GM18861 (cell line): ENCODE results near the gene CDH13.

Experiments used
- ATAC-seq: cut with Tn5 transposase; IDR thresholded peaks from one replicate; pipeline ENCODE4 v1.9.1; 2021; ENCODE audit not compliant: unreplicated experiment

Gene CDH13

GRCh38 chr16:82990155-82990554, 363.4 kb downstream of the CDH13 start:
- no peak for ATAC-seq

DNA sequence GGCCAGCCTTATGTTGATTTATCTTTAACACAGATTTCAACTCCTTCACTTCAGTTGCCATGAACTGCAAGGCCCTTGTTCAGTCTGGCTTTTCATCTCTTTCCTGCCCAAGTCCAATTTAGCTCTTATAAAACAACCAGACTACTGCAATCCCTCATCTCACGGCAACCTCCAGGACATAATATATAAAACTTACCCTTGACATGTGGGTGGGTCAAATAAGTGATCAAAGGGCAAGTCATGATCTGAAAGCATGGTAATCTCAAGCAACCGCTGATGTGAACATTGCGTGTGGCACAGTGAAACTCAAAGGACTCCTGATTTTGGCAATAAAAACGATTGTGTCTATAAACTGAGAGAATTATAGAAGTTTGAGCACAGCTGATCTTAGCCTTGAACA, 364.6 kb downstream of the CDH13 start:
- ATAC-seq: no peak

DNA sequence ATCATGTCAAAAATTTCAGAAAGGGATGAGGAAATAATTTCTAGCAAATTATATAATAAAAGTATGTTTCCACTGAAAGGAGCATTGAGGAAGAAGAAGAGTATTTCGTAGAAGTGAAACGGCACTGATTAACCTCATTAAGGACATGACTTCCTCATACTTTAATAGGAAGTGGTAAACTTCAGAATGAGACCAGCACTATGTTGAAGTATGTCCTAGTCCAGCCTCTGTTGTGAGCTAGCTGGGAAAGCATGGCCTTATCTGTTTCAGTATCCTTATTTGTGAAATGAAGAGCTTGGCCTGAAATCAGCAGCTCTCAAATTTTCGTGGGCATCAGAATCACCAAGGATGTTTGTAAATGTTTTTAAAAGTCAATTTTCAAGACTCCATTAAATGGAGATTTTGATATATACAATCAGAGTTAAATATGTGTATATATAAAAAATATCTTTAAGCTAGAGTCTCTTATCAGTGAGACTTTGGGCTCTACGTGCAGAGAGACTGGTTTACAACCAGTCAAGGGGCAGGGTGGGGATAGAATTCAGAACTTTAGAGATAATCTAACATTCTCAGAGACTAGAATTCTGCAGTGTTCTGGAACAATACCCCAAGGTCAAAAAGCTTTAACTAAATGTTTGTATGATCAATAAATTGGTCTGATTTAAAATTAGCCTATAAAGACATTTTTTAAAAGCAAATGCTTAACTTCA, 365.4 kb downstream of the CDH13 start:
- ATAC-seq: no peak

DNA sequence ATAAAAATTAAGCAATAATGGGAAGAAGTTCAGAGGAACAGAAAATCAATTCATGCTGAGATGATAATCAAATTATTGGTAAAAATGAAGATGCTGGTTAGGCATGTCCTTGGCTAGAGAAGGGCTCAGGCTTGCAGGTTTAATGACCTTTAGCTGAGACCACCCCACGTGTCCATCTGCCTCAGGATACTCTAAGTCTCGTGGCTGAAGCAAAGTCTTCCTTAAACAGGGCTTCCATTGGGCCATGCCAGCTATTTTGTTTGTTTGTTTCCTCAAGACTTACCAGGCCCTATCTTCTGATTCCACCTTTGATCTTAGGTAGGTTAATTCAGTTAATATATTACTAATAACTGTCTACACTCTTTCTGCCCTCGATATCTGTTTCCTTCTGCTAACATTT, 366.0 kb downstream of the CDH13 start:
- no peak for ATAC-seq

- no peak for ATAC-seq
Observed at GRCh38 chr16:82993415-82993814, 366.6 kb downstream of the CDH13 start.

GRCh38 chr16:82993926-82994325, 367.2 kb downstream of the CDH13 start:
- ATAC-seq: no peak

DNA sequence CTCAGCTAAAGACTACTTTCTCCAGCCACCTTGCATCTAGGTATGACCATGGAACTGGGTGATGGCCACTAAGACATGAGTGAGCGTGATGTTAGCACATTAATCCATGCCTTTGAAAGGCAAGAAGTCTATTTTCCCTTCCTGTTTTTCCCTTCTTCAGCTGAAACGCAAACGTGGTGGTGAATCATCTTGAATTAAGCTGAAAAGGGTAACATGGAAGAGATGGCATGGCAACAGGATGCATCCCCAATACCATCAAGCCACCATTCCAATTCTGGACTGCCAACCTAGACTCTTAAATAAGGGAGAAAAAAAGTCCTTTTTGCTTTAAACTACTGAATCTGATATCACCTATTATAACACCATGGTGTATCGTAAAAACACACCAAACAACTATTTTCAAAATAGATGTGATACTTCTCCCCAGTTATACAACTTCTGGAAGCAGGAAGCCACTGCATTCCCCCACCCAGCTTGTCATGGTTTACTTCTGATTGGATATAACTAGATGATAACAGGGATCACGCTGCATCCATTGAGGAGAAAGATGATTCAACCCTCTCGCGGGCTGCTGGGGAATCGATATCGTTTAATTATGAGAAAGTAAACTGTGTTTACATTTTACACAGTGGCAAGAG, 368.6 kb downstream of the CDH13 start:
- ATAC-seq: no peak

- no peak for ATAC-seq
Observed at GRCh38 chr16:82995924-82996441, 369.2 kb downstream of the CDH13 start.

DNA sequence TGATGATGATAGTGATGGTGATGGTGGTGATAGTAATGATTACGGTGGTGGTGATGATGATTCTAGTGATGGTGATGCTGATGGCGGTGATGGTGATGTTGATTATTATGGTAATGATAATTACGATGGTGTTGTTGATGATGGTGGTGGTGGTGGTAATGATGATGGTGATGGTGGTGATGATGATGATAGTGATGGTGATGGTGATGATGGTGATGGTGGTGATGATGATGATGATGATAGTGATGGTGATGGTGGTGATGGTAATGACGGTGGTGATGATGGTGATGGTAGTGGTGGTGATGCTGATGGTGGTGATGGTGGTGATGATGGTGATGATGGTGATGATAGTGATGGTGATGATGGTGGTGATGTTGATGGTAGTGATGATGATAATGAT, 370.0 kb downstream of the CDH13 start:
- ATAC-seq: no peak

DNA sequence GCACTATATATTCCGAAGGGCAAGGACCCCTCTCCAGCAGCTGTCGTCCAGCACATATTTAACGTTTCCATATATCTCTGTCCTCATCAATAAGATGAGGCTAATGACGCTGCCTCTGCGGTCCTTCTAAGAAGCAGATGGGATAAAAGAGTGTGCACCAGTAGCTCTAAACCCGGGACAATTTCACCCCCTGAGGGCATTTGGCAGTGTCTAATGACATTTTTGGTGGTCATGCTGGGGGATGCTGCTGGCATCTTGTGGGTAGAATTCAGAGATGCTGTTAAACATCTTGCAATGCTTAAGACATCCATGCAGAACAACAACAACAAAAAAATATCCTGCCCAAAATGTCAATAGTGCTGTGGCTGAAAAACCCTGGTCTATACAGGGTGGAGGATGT, 372.9 kb downstream of the CDH13 start:
- ATAC-seq: no peak

DNA sequence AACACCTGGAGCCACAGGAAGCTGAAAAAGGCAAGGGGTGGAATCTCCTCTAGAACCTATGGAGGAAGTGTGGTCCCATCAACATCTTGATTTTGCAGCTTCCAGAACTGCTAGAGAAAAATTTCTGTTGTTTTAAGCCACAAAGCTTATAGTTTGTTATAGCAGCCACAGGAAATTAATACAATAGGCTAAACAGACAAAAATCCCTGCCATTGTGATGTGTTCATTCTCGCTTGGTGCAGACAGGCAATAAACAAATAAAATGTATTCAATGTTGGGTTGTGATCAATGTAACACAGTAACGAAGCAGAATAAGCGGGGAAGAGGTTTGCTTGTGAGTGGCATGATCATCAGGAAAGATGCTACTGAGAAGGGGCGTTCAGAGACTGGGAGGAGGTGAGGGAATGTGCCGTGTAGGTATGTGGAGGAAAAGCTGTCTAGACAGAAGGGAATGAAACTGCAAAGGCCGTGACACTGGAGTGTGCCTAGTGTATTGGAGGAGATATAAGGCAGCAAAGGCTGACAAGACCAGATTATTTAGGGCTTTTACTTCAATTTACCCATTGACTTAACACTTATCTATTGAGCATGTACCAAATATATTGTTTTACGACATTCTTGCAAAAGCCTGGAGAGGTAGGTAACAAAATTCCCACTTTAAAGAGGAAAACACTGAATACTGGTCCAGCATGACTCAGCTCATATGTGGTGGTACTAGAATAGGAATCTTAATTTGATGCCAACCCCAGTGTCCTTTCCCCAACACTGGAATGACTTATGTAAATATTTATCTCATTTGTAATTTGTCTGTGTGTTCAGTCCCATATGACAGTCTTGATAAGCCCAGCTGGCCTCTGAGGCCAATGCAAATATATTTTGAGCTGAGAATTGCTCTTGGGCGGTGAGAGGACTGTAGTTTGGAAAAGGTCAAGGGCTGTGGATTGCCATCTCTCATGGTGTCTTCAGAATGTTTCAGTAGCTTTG, 375.9 kb downstream of the CDH13 start:
- ATAC-seq: no peak

DNA sequence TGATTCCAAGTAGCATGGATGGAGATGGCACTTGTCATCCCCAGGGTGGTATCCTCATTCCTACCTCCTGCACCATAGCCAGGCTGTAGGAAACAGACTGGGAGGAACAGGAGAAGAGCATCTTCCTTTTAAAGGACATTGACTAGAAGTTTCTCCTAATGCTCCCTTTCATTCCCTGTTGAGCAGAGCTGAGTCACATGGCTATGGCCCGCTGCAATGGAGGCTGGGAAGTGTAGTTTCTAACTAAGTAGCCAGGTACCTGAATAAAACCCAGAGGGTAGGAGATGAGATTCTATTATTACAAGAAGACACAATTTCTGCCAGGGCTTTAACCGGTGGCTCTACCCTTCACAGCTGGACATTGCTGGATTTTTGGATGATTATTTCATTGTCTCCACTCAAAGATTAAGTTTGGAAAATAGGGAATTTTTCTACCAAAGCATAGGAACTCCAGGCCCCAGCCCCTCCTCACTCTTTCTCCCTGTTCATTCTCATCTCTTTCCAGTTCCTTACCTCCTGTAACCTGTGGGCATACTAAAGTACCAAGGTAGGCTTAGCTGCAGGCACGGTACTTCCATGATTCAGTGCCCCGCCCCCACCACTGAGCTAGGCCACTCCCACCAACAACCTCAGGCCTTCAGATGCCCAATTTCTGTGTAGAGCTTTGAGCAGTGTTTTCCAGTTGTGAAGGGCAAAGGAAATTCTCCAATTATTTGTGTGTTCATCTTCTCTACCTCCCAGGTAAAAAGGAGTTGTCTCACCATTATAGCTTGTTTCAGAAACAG, 378.3 kb downstream of the CDH13 start:
- ATAC-seq: no peak

DNA sequence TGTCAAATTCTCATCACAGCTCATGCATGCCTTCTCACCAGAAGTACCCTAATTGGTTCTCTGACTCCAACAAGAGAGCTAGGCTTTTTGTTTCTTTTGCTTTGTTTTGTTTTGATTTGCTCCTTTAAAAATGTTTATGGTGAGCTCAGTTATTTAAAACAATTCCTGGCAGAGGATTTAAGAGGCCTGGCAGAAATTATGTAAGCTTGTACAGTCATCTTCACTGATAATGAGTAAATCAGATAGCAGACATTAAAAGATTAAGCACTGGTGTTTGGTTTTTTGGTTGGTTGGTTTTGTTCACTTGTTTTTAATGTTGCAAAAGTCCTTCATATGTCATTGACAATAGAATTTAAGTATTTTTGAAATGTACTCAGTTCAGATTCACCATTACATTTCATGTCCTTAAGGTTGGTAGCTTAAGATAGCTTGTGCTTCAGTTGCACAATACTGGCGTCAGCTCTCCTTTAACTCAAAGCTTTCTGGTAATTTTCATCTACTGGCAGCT, 378.9 kb downstream of the CDH13 start:
- no peak for ATAC-seq

GRCh38 chr16:83010776-83011720, 384.3 kb downstream of the CDH13 start:
- no peak for ATAC-seq

DNA sequence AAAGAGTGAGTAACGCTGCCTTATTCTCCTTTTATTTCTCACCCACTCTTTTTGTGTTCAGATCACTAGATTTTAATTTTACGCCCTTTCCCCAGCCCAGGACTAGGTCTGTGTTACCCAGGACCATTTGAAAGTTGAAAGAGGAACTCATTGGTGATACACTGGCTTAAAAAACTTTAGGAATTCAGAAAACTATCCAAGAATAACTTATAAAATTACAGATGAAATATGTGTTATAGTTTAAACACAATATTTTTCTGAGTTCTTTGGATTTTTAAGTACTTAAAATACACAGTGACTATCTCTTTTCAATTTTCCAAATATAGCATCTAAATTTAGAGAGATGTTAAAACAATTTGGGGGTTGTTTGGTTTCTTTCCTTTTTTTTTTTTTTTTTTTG, 385.2 kb downstream of the CDH13 start:
- ATAC-seq: no peak

GRCh38 chr16:83013071-83013470, 386.3 kb downstream of the CDH13 start:
- ATAC-seq: no peak

- no peak for ATAC-seq
Observed at GRCh38 chr16:83019963-83020362, 393.2 kb downstream of the CDH13 start.

GRCh38 chr16:83021045-83021444, 394.3 kb downstream of the CDH13 start:
- ATAC-seq: no peak

- ATAC-seq: no peak
Observed at GRCh38 chr16:83021746-83022145, 395.0 kb downstream of the CDH13 start.
